Prostate gland (tissue), 2 donors: ENCODE results near the gene NPY. TPM values are rescaled to one million over a fixed set of nuclear protein-coding genes. Genes with fewer than 3 reads are reported as not detected.

ENCODE experiments used
- DNase-seq: peaks from one replicate; pipeline ENCODE4 v3.0.0-alpha.2; 2019; ENCODE audit warnings: low spot score
- H3K27ac ChIP-seq, 2 donors: fragments of 200-600 bp; sonication (generic); 2 replicates each; pipeline ENCODE4 v1.5.1; 2017 to 2019
- H3K27me3 ChIP-seq: fragments of 200-600 bp; sonication (generic); replicated peaks from 2 replicates; pipeline ENCODE4 v1.5.1; 2019; ENCODE audit not compliant: insufficient read depth
- H3K36me3 ChIP-seq, 2 donors: fragments of 200-600 bp; sonication (generic); 1 replicate in 1 of 2; 2 replicates in 1 of 2; pipeline versions ENCODE4 v1.5.1 to v1.8.1; 2017 to 2019
- H3K4me1 ChIP-seq: fragments of 200-600 bp; sonication (generic); replicated peaks from 2 replicates; pipeline ENCODE4 v1.5.1; 2019
- H3K4me3 ChIP-seq, 2 donors: fragments of 200-600 bp; sonication (generic); 2 replicates each; pipeline ENCODE4 v1.5.1; 2017 to 2019
- H3K9me3 ChIP-seq: fragments of 200-600 bp; sonication (generic); 2 replicates; pipeline ENCODE4 v1.5.1; 2017
- POLR2A ChIP-seq: fragments of 450-650 bp; IDR thresholded peaks from one replicate; pipeline ENCODE4 v1.6.1; 2016; ENCODE audit warnings: antibody characterized with exemption, mild to moderate bottlenecking
- POLR2AphosphoS5 ChIP-seq: sonication (generic); formaldehyde crosslinking; IDR thresholded peaks from one replicate; pipeline ENCODE4 v1.6.1; 2017; ENCODE audit warnings: antibody characterized with exemption
- WGBS: methylation state at CpG from one replicate; pipeline ENCODE4 v1.1.5; 2018; 5-methylcytosine and 5-hydroxymethylcytosine counted together
- intact Hi-C: fragments of 100-400 bp; cut with DNase I; formaldehyde crosslinking; loops from one replicate; pipeline ENCODE4 v1.14.2; 2022
- total RNA-seq, 2 donors: library from RNA; depleted of rRNA; stranded (reverse); fragments of >200 nt; gene quantifications; one replicate each; pipeline ENCODE4 v1.1.0, GENCODE V29; 2016
- TF ChIP-seq, protein P1 (sequence below), 4 experiments: fragments of 200-600 bp in 2 of 4; fragments of 450-650 bp in 2 of 4; sonication (generic) in 2 of 4; IDR thresholded peaks; 1 replicate in 3 of 4; 2 replicates in 1 of 4; pipeline ENCODE4 v1.5.1; 2016 to 2019; ENCODE audit warnings: antibody characterized with exemption in 4 of 4, mild to moderate bottlenecking in 2 of 4, moderate library complexity in 2 of 4

The NPY gene
- total RNA-seq, 2 donors from 2014 or later: 55.6 to 2,513 TPM

DNA sequence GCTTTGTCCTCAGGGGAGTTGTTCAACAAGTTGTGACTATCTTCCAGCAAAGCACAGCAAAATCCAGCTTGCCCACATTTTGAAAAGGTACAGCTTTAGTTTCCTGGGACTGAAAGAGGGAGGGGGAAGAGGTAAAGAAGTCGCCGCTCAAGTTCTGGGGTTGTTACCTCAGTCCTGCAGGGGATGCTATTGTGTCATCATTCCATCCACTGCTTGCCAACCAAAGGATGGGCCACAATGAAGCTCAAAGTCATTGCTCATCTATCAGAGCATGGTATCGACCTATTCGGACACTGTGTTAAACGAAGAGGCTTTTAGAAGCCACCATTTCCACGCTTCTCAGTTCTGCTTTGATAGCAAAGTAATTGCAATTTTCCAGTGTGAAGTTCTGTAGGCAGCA is 34.3 kb downstream of the NPY start:
- Histone ChIP-seq H3K9me3 (no peaks in the 10 kb centered on the region), H3K27me3 (no peaks in the 10 kb centered on the region), H3K27ac (no peak overlapping the region), H3K4me3 (no peak overlapping the region), H3K36me3 (no peaks in the 10 kb centered on the region), H3K4me1 (no peaks in the 10 kb centered on the region)
- WGBS: 68% methylated on average over 6 of the region's 6 CpGs
- DNase-seq: no peak
- TF ChIP-seq, protein P1, sequence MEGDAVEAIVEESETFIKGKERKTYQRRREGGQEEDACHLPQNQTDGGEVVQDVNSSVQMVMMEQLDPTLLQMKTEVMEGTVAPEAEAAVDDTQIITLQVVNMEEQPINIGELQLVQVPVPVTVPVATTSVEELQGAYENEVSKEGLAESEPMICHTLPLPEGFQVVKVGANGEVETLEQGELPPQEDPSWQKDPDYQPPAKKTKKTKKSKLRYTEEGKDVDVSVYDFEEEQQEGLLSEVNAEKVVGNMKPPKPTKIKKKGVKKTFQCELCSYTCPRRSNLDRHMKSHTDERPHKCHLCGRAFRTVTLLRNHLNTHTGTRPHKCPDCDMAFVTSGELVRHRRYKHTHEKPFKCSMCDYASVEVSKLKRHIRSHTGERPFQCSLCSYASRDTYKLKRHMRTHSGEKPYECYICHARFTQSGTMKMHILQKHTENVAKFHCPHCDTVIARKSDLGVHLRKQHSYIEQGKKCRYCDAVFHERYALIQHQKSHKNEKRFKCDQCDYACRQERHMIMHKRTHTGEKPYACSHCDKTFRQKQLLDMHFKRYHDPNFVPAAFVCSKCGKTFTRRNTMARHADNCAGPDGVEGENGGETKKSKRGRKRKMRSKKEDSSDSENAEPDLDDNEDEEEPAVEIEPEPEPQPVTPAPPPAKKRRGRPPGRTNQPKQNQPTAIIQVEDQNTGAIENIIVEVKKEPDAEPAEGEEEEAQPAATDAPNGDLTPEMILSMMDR (IDR thresholded peaks at IDR 0.05): no peak
- TF ChIP-seq POLR2A (no peak), POLR2AphosphoS5 (no peak)
- intact Hi-C loops: no loop called here

DNA sequence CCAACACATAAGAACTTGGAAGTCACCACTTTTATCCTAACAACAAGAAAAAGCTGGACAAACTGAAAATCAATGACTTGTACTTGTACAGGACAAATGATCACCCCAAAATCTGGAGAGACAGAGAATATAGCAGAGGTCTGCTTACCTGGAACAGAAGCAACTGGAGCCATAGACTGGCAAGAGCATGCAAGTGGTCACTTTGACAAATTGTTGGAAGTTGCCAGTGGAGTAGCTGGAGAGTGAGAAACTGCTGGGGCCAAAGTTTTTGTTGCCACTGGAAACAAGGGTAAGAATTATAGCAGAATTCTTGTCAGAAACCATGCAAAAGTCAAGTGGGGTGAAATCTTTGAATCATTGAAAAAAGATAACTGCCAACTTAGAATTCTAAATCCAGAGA is 35.2 kb downstream of the NPY start:
- intact Hi-C loops: no loop called here
- Histone ChIP-seq H3K9me3 (no peaks in the 10 kb centered on the region), H3K27me3 (no peaks in the 10 kb centered on the region), H3K4me1 (no peaks in the 10 kb centered on the region), H3K27ac (no peak overlapping the region), H3K36me3 (no peaks in the 10 kb centered on the region), H3K4me3 (no peak overlapping the region)
- no peak for DNase-seq
- TF ChIP-seq, protein P1 (IDR thresholded peaks at IDR 0.05): no peak
- no peak for TF ChIP-seq POLR2AphosphoS5
- TF ChIP-seq POLR2A: no peak

DNA sequence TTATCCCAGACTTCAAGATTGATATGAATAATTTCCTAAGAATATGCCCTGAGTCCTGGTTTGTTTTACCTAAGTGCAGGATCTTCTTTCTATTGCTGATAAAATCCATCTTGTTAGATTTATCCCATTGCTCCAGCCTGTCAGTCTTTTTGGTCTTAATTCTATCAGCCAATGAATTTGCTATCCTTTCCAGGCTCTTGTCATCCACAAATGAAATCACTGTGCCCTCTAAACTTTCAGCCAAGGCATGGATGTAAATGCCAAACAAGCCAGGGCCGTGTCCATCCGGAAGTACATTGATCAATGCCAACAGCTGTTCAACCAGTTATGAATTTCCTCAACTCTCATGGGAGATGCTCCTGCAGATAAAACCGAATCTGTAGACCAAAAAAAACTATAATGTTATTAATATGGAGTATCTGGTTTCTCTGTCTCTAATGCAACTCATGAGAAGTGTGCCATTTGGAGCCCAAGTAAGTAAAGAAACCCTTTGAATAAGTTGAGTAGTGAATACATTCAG is 40.0 kb downstream of the NPY start:
- WGBS: 55% methylated on average over 3 of the region's 3 CpGs
- Histone ChIP-seq H3K27me3 (no peaks in the 10 kb centered on the region), H3K4me3 (no peak overlapping the region), H3K9me3 (no peaks in the 10 kb centered on the region), H3K4me1 (no peaks in the 10 kb centered on the region), H3K27ac (no peak overlapping the region), H3K36me3 (no peaks in the 10 kb centered on the region)
- DNase-seq: no peak
- intact Hi-C loops: no loop called here
- TF ChIP-seq POLR2AphosphoS5: no peak
- TF ChIP-seq POLR2A: no peak
- TF ChIP-seq, protein P1 (IDR thresholded peaks at IDR 0.05): no peak

DNA sequence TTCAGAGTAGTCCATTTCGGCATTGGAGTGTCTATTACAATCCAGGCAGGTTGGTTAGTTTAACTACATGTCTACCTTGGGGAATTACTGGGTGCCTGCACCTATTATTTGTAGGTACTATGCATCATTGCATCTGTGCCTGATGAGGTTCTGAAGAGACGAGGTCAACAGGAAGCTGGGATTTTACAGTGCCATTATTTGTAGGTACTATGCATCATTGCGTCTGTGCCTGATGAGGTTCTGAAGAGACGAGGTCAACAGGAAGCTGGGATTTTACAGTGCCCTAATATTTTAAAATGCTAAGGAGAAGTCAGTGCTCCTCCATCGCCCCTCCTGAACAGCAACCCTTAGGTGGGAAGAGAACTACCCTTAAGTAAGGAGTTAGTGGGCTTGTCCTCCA is 41.7 kb downstream of the NPY start:
- DNase-seq: no peak
- H3K9me3 ChIP-seq: no peaks in the 10 kb centered on the region
- TF ChIP-seq, protein P1 (IDR thresholded peaks at IDR 0.05): no peak
- TF ChIP-seq POLR2AphosphoS5: no peak
- TF ChIP-seq POLR2A: no peak

DNA sequence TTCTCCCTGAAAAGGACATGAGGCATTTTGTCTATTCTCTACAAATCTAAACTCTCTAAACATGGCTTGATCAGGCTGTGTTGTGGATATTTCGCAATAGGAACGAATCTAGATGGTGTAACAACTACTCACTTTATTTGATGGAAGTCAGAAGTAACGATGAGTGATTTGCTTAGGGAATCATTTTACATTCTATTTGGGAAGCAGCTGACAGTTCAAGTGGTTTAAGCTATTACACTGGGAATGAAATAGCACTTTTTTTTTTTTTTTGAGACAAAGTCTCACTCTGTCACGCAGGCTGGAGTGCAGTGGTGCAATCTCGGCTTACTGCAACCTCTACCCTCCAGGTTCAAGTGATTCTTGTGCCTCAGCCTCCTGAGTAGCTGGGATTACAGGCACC is 44.1 kb downstream of the NPY start:
- Histone ChIP-seq H3K4me3 (no peak overlapping the region), H3K27ac (no peak overlapping the region), H3K4me1 (no peaks in the 10 kb centered on the region), H3K36me3 (no peaks in the 10 kb centered on the region), H3K9me3 (no peaks in the 10 kb centered on the region), H3K27me3 (no peaks in the 10 kb centered on the region)
- 72% methylated on average over 5 of the region's 5 CpGs for WGBS
- no peak for TF ChIP-seq POLR2A
- TF ChIP-seq POLR2AphosphoS5: no peak
- TF ChIP-seq, protein P1 (IDR thresholded peaks at IDR 0.05): no peak
- intact Hi-C loops: no loop called here
- no peak for DNase-seq

More for the DNA sequence above, 41.7 kb downstream of the NPY start:
- no peaks in the 10 kb centered on the region for H3K36me3 ChIP-seq
- intact Hi-C loops: no loop called here
- H3K4me3 ChIP-seq: no peak overlapping the region
- no peaks in the 10 kb centered on the region for H3K4me1 ChIP-seq
- H3K27ac ChIP-seq: no peak overlapping the region
- H3K27me3 ChIP-seq: no peaks in the 10 kb centered on the region
- WGBS: 78% methylated on average over 5 of the region's 5 CpGs
